ENCODE measurements around the gene IPMK.
"Not testable (repeated sequence)": the region's sequence is repeated elsewhere in the genome, so short reads cannot be mapped to it uniquely, and the experiment has no call there.

Gene IPMK

DNA sequence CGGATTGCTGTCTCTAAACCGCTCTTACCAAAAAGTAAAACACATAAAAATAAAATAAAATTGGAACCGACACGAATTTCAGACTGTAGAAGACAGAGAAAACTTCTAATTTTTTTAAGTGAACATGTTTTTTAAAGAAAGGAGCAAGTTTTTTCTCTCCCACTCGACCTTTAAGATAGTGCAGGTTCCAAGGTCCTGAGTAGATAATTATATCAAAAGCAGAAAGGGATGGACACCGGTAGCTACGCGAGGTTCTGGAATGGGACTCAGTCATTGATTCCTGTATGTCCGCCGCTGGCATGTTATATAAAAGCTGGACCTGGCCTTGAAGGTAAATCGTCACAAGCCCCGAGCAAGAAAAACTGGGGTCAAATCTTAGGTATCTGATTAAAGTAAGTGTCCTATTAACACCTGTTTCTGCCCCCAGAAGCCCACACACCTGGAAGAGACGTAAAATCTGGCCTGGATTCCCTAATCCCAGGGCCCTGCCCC, 806 bp upstream of the IPMK start:
- no peak for DNase-seq (ENCODE audit: low read depth in 3 of 3, low spot score in 1 of 3)

DNA sequence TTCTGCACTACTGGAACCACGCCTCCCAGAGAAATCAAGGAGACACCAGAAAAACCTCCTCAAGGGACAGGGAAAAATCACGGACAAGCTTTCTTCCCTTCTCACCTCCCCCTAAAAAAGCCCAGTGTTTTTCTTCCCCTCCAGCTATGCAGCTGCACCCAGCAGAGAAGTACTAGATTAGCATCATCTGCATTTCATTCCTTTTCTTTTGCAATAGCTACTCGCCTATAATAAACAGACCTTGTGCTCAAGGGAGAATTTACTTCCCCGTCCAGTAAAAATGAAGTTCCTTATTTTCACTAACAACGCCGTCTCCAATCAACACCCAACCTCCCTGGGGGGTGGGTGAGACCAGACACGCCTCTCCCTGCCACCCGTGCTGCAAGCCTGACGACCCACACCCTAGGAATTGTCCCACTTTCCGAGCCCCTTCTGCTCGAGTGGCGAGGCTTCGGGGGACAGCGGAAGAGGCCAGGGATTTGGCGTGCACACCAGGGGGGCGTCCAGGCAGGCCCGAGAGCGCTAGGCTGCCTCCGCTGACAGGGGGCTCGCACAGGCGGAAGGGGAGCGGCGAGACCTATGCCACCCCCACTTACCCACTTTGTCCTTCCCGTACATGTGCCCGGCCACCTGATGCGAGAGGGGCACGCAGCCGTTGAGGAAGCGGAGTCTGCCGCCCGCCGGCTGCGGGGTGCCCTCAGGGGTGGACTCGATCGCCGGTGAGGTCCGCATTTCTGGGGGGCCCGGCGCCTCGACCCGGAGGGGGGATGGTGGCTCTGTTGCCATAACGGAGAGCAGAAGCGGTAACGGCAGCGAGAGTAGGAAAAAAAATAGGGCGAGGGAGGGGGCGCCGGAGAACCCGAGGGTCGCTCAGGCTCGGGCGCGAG, 625 bp downstream of the IPMK start:
- peak in 1 of 3 donors; percentile 10 for DNase-seq (ENCODE audit: low read depth in 3 of 3, low spot score in 1 of 3)

DNA sequence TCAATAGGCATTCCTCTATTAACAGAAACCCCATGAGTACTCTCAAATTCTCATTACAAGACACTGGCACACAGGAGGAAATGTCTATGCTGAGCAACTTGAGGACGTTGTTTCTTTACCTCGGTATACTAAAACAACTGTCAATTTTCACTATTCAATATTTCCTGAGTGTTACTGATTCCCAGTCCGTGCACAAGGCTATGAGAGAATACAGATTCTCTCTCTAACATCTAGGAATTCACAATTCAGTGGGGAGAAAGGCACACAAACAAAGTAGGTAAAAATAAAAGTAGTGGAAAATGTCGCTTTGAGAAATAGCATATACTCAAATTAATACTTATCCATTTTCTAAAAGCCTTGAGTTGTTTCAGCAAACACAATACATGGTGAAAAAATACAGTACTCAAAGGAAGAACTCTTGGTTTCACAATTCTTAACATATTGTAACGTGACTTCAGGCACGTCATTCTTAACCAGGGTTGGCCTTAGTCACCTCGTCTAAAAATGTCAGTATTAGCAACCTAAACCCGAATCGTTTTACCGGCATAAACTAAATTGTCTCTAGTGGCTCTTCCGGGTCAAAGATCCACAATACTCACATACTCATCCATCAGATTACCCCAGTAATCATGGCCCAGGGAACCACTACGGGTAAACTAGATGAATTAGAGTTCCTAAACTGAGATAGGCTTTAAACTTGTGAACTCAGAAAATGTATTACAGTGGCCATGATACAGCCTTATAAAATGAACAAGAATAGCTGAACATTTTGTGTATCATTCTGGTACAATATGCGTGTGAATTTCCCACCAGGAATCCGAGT, 1.5 kb downstream of the IPMK start:
- no peak for DNase-seq (ENCODE audit: low read depth in 3 of 3, low spot score in 1 of 3)

DNA sequence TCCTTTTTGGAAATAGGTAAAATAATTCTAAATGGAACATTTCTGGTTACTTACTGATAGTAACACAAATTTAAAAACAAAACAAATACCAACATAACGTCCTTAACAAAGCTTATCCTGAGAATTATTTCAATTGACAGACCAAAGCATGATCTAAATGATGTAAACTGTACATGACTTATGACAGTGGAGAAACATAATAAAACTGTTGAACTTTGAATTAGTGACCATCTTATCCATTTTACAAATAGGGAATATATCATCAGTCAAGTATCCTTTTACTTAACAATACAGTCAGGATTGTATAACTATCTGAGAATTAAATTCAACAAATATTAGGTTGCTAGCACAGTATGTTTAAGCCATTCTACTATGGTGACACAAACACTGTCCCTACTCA, 2.4 kb downstream of the IPMK start:
- DNase-seq (ENCODE audit: low read depth in 3 of 3, low spot score in 1 of 3): no peak

DNA sequence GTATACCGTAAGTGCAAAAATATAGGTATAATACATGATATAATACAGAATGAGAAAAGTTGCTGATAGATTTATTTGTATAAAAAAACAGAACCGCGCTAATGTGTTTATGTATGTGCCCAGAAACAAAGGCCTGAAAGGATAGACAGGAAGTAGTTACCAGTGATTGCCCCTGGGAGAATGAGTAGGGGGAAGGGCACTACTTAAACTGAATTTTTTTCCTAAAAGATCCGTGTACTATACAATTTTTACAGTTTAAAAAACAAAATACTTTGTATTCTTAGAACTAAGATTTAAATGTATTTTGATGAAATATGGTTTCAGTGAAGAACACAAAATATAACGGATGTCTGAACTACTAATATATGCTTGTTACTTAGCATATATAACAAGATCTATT, 2.9 kb downstream of the IPMK start:
- no peak for DNase-seq (ENCODE audit: low read depth in 3 of 3, low spot score in 1 of 3)

DNA sequence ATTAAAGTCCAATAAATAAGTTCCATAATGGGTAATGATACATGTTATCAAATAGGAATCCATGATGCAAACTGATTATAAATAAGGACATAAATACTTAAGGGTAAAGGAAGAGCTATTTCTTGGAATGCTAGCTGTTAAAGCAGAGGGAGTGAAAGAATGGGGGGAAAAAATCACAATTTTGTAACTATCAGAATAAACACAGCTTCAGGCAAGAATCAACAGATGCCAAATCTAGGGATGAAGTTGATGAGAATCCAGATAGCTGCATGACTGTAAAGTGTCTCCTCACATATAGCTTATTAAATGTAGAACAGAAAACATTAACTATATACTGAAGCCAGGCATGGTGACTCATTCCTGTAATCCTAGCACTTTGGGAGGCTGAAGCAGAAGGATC, 4.9 kb downstream of the IPMK start:
- DNase-seq (ENCODE audit: low read depth in 3 of 3, low spot score in 1 of 3): no peak

DNA sequence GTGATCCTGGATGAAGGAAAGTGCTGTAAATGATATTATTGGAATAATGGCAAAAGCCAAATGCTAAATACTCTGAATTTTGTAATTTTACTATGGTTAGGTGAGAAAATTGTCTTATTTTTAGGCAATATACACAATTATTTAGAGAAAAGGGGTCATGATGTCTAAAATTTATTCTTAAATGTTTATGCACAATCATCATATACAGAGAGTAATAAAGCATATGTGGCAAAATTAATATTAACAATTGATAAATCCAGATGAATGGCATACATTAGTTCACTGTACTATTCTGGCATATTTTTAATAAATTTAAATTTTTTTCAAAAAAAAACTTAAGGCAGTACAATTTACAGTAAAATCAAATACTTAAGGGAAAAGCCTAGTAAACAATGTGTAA, 7.4 kb downstream of the IPMK start:
- no peak for DNase-seq (ENCODE audit: low read depth in 3 of 3, low spot score in 1 of 3)

DNA sequence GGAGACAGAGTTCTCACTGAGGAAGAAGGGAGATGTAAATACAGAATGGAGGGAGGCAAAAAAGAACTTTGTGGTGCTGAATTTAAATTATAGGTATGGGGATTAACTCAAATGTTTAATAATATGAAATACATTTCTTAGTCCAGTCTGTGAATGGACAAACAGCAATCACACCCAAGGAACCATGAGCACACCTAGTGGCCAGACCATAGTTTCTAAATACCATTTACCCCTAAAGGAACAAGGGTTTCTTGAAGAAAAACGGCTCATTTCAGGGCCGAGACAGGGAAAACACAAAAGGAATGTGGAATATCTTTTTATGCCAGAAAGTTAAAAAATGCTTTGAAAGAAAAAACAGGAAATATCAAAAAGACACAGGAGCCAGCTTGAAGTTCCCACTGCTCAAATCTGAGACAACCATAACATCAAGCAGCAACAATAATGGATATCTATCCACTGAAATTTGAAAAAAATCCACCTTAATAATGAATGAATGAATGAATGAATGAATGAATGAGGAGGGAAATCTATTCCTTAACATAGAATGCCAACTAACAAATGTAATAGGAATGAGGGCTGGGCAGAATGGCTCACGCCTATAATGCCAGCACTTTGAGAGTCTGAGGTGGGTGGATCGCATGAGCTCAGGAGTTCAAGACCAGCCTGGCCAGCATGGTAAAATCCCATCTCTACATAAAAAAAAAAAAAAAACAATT, 8.6 kb downstream of the IPMK start:
- no peak for DNase-seq (ENCODE audit: low read depth in 3 of 3, low spot score in 1 of 3)

DNA sequence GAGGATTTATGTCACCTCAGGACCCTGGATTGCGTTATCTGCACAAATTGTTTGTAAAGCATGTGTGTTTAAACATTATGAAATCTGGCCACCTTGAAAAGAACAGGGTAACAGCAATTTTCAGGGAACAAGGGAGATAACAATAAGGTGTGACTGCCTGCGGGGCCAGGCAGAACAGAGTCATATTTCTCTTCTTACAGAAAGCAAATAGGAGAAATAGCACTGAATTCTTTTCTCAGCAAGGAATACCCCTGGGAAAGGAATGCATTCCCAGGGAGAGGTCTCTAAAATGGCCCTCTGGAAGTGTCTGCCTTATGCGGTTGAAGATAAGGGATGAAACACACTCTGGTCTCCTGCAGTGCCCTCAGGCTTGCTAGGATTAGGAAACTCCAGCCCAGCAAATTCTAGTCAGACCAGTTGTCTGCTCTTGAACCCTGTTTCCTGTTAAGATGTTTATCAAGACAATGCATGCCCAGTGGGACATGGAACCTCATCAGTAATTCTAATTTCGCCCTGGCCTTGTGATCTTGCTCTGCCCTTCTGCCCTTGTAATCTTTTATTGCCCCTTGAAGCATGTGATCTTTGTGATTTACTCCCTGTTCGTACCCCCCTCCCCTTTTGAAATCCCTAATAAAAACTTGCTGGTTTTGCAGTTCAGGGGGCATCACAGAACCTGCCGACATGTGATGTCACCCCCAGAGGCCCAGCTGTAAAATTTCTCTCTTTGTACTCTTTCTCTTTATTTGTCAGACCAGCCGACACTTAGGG, 11.5 kb downstream of the IPMK start:
- not testable (repeated sequence) for DNase-seq (ENCODE audit: low read depth in 3 of 3, low spot score in 1 of 3)

DNA sequence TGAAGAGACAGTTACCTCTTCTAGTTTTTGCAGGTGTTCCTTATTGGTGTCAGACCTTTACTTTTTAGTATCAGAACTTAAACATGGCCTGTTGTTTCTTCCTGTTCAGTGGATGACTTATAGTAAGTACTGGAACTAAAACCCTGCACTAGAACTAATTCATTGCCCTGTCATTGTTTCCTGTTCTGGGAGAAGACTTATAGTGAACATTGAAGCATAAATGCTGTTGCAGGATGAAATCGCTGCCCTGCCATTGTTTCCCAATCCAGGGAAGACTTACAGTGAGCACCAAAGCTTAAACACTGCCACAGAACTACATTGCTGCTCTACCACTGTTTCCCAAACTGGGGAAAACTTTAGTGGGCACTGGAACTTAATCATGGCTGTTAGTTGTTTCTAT, 13.1 kb downstream of the IPMK start:
- DNase-seq (ENCODE audit: low read depth in 3 of 3, low spot score in 1 of 3): no peak

DNA sequence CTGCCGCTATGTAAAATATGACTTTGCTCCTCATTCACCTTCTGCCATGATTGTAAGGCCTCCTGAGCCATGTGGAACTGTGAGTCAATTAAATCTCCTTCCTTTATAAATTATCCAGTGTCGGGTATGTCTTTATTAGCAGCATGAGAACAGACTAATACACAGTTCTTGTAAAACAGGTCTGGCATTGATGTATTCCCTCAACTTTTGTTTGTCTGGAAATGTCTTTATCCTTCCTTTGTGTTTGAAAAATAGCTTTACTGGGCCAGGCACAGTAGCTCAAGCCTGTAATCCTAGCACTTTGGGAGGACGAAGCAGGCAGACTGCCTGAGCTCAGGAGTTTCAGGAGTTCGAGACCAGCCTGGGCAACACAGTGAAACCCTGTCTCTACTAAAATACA, 14.5 kb downstream of the IPMK start:
- DNase-seq (ENCODE audit: low read depth in 3 of 3, low spot score in 1 of 3): no peak

DNA sequence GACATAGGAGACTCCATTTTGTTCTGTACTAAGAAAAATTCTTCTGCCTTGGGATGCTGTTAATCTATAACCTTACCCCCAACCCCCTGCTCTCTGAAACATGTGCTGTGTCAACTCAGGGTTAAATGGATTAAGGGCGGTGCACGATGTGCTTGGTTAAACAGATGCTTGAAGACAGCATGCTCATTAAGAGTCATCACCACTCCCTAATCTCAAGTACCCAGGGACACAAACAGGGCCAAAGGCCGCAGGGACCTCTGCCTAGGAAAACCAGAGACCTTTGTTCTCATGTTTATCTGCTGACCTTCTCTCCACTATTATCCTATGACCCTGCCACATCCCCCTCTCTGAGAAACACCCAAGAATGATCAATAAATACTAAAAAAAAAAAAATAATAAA, 23.0 kb downstream of the IPMK start:
- not testable (repeated sequence) for DNase-seq (ENCODE audit: low read depth in 3 of 3, low spot score in 1 of 3)

DNA sequence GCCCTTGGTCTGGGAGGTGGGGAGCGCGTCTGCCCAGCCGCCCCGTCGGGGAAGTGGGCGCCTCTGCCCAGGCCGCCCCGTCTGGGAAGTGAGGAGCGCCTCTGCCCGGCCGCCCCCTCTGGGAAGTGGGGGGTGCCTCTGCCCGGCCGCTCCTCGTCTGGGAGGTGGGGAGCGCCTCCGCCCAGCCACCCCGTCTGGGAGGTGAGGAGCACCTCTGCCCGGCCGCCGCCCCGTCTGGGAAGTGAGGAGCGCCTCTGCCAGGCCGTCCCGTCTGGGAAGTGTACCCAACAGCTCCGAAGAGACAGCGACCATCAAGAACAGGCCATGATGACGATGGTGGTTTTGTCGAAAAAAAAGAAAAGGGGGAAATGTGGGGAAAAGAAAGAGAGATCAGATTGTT, 23.5 kb downstream of the IPMK start:
- DNase-seq (ENCODE audit: low read depth in 3 of 3, low spot score in 1 of 3): not testable (repeated sequence)

DNA sequence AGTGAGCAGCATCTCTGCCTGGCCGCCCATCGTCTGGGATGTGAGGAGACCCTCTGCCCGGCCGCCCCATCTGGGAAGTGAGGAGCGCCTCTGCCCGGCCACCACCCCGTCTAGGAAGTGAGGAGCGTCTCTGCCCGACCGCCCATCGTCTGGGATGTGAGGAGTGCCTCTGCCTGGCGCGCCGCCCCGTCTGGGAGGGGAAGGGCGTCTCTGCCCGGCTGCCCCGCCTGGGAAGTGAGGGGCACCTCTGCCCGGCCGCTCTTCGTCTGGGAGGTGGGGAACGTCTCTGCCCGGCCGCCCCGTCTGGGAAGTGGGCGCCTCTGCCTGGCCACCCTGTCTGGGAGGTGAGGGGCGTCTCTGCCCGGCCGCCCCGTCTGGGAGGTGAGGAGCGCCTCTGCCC, 23.9 kb downstream of the IPMK start:
- not testable (repeated sequence) for DNase-seq (ENCODE audit: low read depth in 3 of 3, low spot score in 1 of 3)

DNA sequence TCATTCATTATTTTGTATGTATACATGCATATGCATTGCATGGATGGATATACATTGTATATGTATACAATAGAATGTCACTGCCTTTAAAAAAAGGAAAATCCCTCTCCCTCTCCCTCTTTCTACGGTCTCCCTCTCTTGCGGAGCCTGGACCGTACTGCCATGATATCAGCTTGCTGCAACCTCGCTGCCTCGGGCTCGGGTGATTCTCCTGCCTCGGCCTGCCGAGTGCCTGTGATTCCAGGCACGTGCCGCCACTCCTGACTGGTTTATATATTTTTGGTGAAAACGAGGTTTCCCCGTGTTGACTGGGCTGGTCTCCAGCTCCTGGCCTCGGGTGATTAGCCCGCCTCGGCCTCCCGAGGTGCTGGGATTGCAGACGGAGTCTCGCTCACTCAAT, 24.4 kb downstream of the IPMK start:
- DNase-seq (ENCODE audit: low read depth in 3 of 3, low spot score in 1 of 3): no peak

DNA sequence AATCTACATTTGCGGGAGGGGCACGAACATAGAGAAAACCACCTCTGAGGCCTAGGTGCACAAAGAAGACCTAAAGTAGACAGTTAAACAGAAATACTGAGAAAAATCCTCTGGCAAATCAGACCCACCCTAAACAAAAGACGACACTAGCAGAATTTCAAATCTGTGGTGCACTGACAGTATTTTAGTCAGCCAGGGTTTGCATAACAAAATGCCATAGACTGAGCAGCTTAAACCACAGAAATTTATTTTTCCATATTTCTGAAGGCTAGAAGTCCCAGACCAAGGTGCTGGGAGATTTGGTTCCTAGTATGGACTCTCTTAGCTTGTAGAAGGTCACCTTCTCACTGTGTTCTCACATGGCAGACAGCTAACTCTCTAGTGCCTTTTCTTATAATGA, 26.3 kb downstream of the IPMK start:
- no peak for DNase-seq (ENCODE audit: low read depth in 3 of 3, low spot score in 1 of 3)

DNA sequence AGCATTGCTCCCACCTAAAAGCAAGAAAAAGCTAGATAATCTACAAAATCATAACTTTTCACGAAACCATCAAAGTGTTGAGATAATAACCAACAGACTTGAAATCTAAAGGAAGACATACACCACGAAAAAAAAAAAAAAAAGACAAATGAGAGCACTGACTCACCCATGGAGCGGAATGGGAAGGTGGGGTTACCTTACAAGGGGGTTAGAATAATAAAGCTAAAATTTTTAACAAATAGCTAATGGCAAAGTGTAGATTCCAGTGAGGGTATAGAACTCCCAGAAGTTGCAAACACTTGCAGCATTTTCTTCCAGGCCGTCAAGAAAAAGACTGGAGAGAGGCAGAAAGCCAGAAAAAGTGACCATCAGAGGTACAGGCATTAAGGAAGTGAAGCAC, 27.2 kb downstream of the IPMK start:
- DNase-seq (ENCODE audit: low read depth in 3 of 3, low spot score in 1 of 3): no peak

DNA sequence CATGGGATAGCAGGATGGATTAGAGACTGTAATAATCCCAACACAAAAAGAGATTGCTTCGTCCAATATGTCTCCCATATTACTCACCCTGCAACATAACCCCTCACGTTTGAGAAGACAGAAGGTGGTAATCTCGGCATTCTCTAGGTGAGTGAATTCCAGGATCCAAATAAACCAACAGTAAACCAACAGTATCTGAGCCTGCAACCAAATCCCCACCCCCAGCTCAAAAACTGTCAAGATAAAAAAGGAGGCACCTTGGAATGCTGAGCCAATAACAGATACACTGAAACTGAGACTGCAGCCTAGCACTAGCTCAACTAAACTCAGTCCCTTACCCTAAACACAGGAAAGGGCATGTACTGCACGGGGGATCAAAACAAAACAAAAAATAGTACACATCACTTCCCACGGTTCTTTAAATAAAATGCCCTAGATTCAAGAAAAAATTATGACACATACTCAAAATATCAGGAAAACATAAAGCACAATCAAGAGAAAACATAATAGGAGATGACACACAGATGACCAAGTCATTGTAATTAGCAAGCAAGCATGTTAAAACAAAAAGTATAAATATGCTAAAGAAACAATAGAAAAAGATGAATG, 28.0 kb downstream of the IPMK start:
- DNase-seq (ENCODE audit: low read depth in 3 of 3, low spot score in 1 of 3): no peak

DNA sequence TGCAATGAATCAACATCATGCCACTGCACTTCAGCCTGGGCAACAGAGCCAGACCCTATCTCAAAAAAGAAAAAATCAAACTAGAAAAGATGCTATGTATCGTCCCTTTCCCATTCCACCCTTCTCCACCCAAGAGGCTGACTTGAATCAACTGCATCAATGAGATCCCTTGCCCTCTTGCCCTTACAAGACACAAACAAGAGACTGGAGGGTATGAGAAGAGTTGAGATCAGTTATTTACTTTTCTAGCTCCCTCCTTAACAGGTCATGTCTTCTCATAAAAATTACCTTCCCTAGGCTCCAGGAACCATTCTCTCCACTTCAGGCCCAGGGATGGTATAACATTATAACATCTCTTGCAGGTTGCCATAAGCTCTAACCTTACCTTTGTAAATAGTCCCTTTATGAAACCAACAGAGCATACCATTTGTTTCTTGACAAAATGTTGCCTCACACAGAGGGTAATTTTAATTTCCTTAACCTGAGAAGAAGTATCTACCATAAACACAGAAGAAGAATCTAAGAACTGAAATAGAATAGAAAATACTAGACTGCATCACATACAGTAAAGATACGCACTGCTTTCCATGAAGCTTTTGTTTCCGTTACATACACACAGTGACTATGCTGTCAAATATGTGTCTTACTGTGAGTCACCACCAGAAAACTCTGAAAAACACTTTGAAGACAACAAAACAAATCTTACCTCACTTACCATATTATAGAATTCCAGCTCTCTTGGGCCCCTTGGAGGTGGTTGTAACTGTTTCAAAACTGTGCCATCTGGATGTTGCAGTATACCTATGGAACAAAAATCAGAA, 30.5 kb downstream of the IPMK start:
- DNase-seq (ENCODE audit: low read depth in 3 of 3, low spot score in 1 of 3): no peak

DNA sequence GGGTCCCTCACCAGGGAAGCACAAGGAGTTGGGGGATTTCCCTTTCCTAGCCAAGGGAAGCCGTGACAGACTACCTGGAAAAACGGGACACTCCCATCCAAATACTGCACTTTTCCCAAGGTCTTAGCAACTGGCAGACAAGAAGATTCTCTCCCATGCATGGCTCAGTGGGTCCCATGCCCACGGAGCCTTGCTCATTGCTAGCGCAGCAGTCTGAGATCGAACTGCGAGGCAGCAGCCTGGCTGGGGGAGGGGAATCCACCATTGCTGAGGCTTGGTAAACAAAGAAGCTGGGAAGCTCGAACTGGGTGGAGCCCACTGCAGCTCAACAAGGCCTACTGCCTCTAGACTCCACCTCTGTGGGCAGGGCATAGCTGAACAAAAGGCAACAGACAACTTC, 37.8 kb downstream of the IPMK start:
- not testable (repeated sequence) for DNase-seq (ENCODE audit: low read depth in 3 of 3, low spot score in 1 of 3)
